H9 (cell line): ENCODE measurements around the gene PITPNM3. TPM values are rescaled to one million over a fixed set of nuclear protein-coding genes. Genes with fewer than 3 reads are reported as not detected.

ENCODE experiments used
- DNase-seq: peaks from one replicate; pipeline ENCODE4 v3.0.0-alpha.2; 2017
- H2AFZ ChIP-seq: one replicate; pipeline ENCODE4 v1.6.1; 2013; ENCODE audit warnings: mild to moderate bottlenecking, low read length, control low read depth, moderate library complexity
- H2AK5ac ChIP-seq: 2 replicates; pipeline ENCODE4 v1.6.1; 2013; ENCODE audit warnings: low read length, control low read depth, mixed read lengths; ENCODE audit not compliant: insufficient read length
- H2BK120ac ChIP-seq: one replicate; pipeline ENCODE4 v1.6.1; 2013; ENCODE audit warnings: low read depth, mild to moderate bottlenecking, low read length, control low read depth, inconsistent platforms; ENCODE audit not compliant: poor library complexity, severe bottlenecking
- H2BK12ac ChIP-seq: 2 replicates; pipeline ENCODE4 v1.6.1; 2013; ENCODE audit warnings: low read length, control low read depth, mixed read lengths, low read depth; ENCODE audit not compliant: insufficient read length
- H2BK15ac ChIP-seq: 2 replicates; pipeline ENCODE4 v1.6.1; 2013; ENCODE audit warnings: low read depth, low read length, control low read depth
- H2BK20ac ChIP-seq: one replicate; pipeline ENCODE4 v1.6.1; 2013; ENCODE audit warnings: low read depth, mild to moderate bottlenecking, low read length, control low read depth, inconsistent platforms; ENCODE audit not compliant: poor library complexity, severe bottlenecking
- H2BK5ac ChIP-seq: 2 replicates; pipeline ENCODE4 v1.6.1; 2013; ENCODE audit warnings: low read length, control low read depth, mixed read lengths; ENCODE audit not compliant: insufficient read length
- H3K14ac ChIP-seq: 2 replicates; pipeline ENCODE4 v1.6.1; 2013; ENCODE audit warnings: low read length, control low read depth; ENCODE audit not compliant: insufficient read depth
- H3K18ac ChIP-seq: 2 replicates; pipeline ENCODE4 v1.6.1; 2013; ENCODE audit warnings: low read depth, mild to moderate bottlenecking, mixed read lengths, low read length, control low read depth; ENCODE audit not compliant: insufficient read length
- H3K23ac ChIP-seq: 2 replicates; pipeline ENCODE4 v1.6.1; 2013; ENCODE audit warnings: low read length, control low read depth, mixed read lengths, low read depth; ENCODE audit not compliant: insufficient read length
- H3K23me2 ChIP-seq: 2 replicates; pipeline ENCODE4 v1.6.1; 2013; ENCODE audit warnings: low read depth, mild to moderate bottlenecking, mixed read lengths, low read length, control low read depth; ENCODE audit not compliant: insufficient read length, poor library complexity, severe bottlenecking
- H3K27ac ChIP-seq: 2 replicates; pipeline ENCODE4 v1.5.1; 2013; ENCODE audit warnings: low read length, control low read depth, mixed read lengths, low read depth; ENCODE audit not compliant: insufficient read length
- H3K27me3 ChIP-seq: 2 replicates; pipeline ENCODE4 v1.6.1; 2013; ENCODE audit warnings: low read length, control low read depth, inconsistent platforms; ENCODE audit not compliant: insufficient read depth
- H3K4ac ChIP-seq: 2 replicates; pipeline ENCODE4 v1.6.1; 2013; ENCODE audit warnings: low read depth, mild to moderate bottlenecking, control low read depth, inconsistent platforms, low read length, moderate library complexity
- H3K4me1 ChIP-seq: 2 replicates; pipeline ENCODE4 v1.6.1; 2013; ENCODE audit warnings: low read length, control low read depth, inconsistent platforms; ENCODE audit not compliant: insufficient read depth
- H3K4me2 ChIP-seq: 2 replicates; pipeline ENCODE4 v1.6.1; 2013; ENCODE audit warnings: low read length, control low read depth, mixed read lengths; ENCODE audit not compliant: insufficient read length, insufficient read depth
- H3K56ac ChIP-seq: 2 replicates; pipeline ENCODE4 v1.6.1; 2013; ENCODE audit warnings: low read depth, mild to moderate bottlenecking, mixed read lengths, low read length, control low read depth; ENCODE audit not compliant: insufficient read length
- H3K79me1 ChIP-seq: 2 replicates; pipeline ENCODE4 v1.6.1; 2013; ENCODE audit warnings: low read depth, mild to moderate bottlenecking, moderate library complexity, low read length, control low read depth, inconsistent platforms; ENCODE audit not compliant: insufficient read depth, poor library complexity, severe bottlenecking
- H3K79me2 ChIP-seq: 2 replicates; pipeline ENCODE4 v1.6.1; 2013; ENCODE audit warnings: low read length, control low read depth, inconsistent platforms; ENCODE audit not compliant: insufficient read depth
- H3K9ac ChIP-seq: 2 replicates; pipeline ENCODE4 v1.6.1; 2013; ENCODE audit warnings: low read length, control low read depth, mixed read lengths; ENCODE audit not compliant: insufficient read length; ENCODE audit errors: extremely low read depth
- H3K9me3 ChIP-seq: one replicate; pipeline ENCODE4 v1.6.1; 2013; ENCODE audit warnings: low read depth, low read length, inconsistent platforms; ENCODE audit not compliant: control insufficient read depth
- H3T11ph ChIP-seq: one replicate; pipeline ENCODE4 v1.6.1; 2013; ENCODE audit warnings: mild to moderate bottlenecking, low read length, control low read depth, inconsistent platforms
- H4K20me1 ChIP-seq: one replicate; pipeline ENCODE4 v1.6.1; 2013; ENCODE audit not compliant: control insufficient read depth, insufficient read length, insufficient read depth
- H4K5ac ChIP-seq: 2 replicates; pipeline ENCODE4 v1.6.1; 2013; ENCODE audit warnings: low read depth, mild to moderate bottlenecking, mixed read lengths, low read length, control low read depth; ENCODE audit not compliant: insufficient read length
- H4K8ac ChIP-seq: replicated peaks from 2 replicates; pipeline ENCODE4 v1.6.1; 2013; ENCODE audit warnings: low read length, control low read depth, mixed read lengths, low read depth; ENCODE audit not compliant: insufficient read length
- H4K91ac ChIP-seq: 2 replicates; pipeline ENCODE4 v1.6.1; 2013; ENCODE audit warnings: low read depth, mild to moderate bottlenecking, moderate library complexity, mixed read lengths, low read length, control low read depth; ENCODE audit not compliant: insufficient read length
- H3K27ac Mint-ChIP-seq, 3 experiments: 2 replicates in 2 of 3; 3 replicates in 1 of 3; pipeline ENCODE4 v1.8.0; 2020 to 2021; ENCODE audit warnings: mixed read lengths in 3 of 3, mild to moderate bottlenecking in 1 of 3, moderate library complexity in 1 of 3
- H3K27me3 Mint-ChIP-seq: 2 replicates; pipeline ENCODE4 v1.8.0; 2021; ENCODE audit warnings: low read depth, mild to moderate bottlenecking, moderate library complexity, mixed read lengths
- H3K36me3 Mint-ChIP-seq, 3 experiments: 2 replicates in 2 of 3; 3 replicates in 1 of 3; pipeline ENCODE4 v1.8.0; 2020 to 2021; ENCODE audit warnings: low read depth in 3 of 3, mixed read lengths in 3 of 3; ENCODE audit not compliant: insufficient read depth in 1 of 3
- H3K4me1 Mint-ChIP-seq, 2 experiments: 2 replicates each; pipeline ENCODE4 v1.8.0; 2020; ENCODE audit warnings: mixed read lengths in 2 of 2
- H3K4me3 Mint-ChIP-seq, 2 experiments: 2 replicates in 1 of 2; 3 replicates in 1 of 2; pipeline ENCODE4 v1.8.0; 2020 to 2021; ENCODE audit warnings: mild to moderate bottlenecking in 2 of 2, mixed read lengths in 2 of 2, moderate library complexity in 1 of 2
- H3K9me3 Mint-ChIP-seq, 2 experiments: 2 replicates in 1 of 2; 3 replicates in 1 of 2; pipeline ENCODE4 v1.8.0; 2020; ENCODE audit warnings: mild to moderate bottlenecking in 2 of 2, mixed read lengths in 2 of 2, moderate library complexity in 1 of 2
- CTCF ChIP-seq: fragments of 200-600 bp; sonication (generic); conservative IDR thresholded peaks from 3 replicates; pipeline ENCODE4 v1.8.0; 2021; ENCODE audit warnings: antibody characterized with exemption, mild to moderate bottlenecking
- WGBS: extraction: QIAGEN DNeasy Blood & Tissue Kit; methylation state at CpG from one replicate; pipeline ENCODE4 v1.1.7; 2013; ENCODE audit warnings: missing lambda C conversion rate, low lambda C conversion rate, mixed read lengths; ENCODE audit not compliant: insufficient read length; ENCODE audit errors: extremely low coverage; 5-methylcytosine and 5-hydroxymethylcytosine counted together
- total RNA-seq: library from RNA; stranded (reverse); gene quantifications from 2 replicates; pipeline ENCODE4 v1.2.1, GENCODE V29; 2021

The PITPNM3 gene
- total RNA-seq, 1 experiment from 2014 or later = 3.4 TPM

DNA sequence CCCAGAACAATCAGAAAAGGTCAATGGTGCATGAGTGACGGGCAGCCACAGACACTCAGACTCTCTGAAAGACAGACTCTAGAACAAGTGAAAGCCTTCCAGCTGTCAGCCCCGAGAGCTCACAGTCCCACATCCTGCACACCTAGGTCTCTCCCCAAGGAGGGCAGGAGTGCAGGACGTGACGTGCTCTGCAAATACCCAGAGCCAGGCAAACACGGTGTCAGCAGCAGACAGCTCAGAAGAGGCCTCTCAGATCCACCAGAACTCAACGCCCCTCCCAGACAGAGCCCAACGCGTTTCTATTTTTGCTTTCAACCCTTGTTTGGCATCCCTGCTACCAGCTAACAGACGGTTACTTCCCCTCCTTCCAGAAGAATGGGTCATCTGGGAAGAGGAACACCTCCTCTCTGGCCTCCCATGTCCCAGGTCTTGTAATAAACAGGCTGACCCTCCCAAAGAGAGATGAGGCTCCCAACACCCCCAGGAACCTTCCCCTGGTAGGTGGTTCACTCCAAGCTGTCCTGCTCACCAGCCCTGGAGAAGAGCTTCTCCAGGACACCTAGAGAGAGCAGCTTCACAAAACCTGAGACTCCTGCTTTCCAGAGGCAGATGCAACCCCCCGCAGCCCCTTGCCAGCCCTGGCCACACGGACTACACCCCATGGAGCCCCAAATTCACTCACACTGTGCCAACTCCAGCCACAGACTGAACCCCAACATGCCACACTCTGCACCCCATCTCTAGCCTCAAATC is 7.6 kb downstream of the PITPNM3 start:
- peak overlapping the region in 1 of 2 experiments; percentile 20; a peak in 1 of 5 replicates for H3K4me3 Mint-ChIP-seq
- no peak for TF ChIP-seq CTCF
- Histone ChIP-seq H3K56ac (no peak overlapping the region), H3K4me2 (no peak overlapping the region), H4K20me1 (no peaks in the 10 kb centered on the region), H3K9me3 (no peaks in the 10 kb centered on the region), H4K91ac (no peak overlapping the region), H2BK120ac (no peak overlapping the region), H2BK20ac (no peak overlapping the region), H3K79me2 (no peaks in the 10 kb centered on the region), H3K27me3 (no peaks in the 10 kb centered on the region), H4K8ac (no peak overlapping the region), H4K5ac (no peak overlapping the region), H2AFZ (no peak overlapping the region), H3K9ac (no peak overlapping the region), H3K27ac (no peak overlapping the region), H3K79me1 (no peaks in the 10 kb centered on the region), H2BK15ac (no peak overlapping the region), H3K18ac (no peak overlapping the region), H2BK5ac (no peak overlapping the region), H3K4ac (no peak overlapping the region), H3K23ac (no peak overlapping the region), H3K14ac (no peak overlapping the region; the same call in 1 of the 2 replicates), H2BK12ac (no peak overlapping the region), H3K23me2 (no peaks in the 10 kb centered on the region), H3T11ph (no peak overlapping the region), H3K4me1 (peaks cover 4% of the 10 kb centered on the region; the same call in 1 of the 2 replicates), H2AK5ac (no peak overlapping the region)
- peaks cover 19% of the 10 kb centered on the region for H3K27me3 Mint-ChIP-seq
- H3K4me1 Mint-ChIP-seq = peaks cover 42 to 52% of the 10 kb centered on the region in 2 experiments
- DNase-seq = no peak
- H3K36me3 Mint-ChIP-seq = no peaks in the 10 kb centered on the region
- H3K27ac Mint-ChIP-seq = peak overlapping the region; percentile 22 to 43 (median 39); a peak in 2 of 7 replicates
- no CpG with 5 or more reads among the region's 11 CpGs for WGBS
- no peaks in the 10 kb centered on the region for H3K9me3 Mint-ChIP-seq
